ENCODE data around the gene RAVER2.
A peak's percentile ranks its signal among the peaks of the same experiment; 100 is the strongest.

RAVER2 gene

GRCh38 chr1:64757213-64757612 lies 12.3 kb downstream of the RAVER2 start:
- WGBS = 60% methylated on average over 1 of the region's 1 CpG
- H3K27me3 ChIP-seq (ENCODE audit: control insufficient read depth in 1 of 2, insufficient read depth in 1 of 2, low read length in 2 of 2) = no peaks in the 10 kb centered on the region

GRCh38 chr1:64758233-64758632 lies 13.4 kb downstream of the RAVER2 start:
- Histone ChIP-seq H4K8ac (ENCODE audit: low read length) (peak overlapping the region; percentile 54), H3K9ac (ENCODE audit: low read length) (no peak overlapping the region), H3K36me3 (ENCODE audit: control insufficient read depth in 1 of 2, insufficient read depth in 2 of 2, low read depth in 1 of 2, low read length in 2 of 2) (no peaks in the 10 kb centered on the region), H4K91ac (ENCODE audit: low read length) (no peak overlapping the region), H3K27ac (ENCODE audit: low read length, poor library complexity, severe bottlenecking) (no peak overlapping the region), H2AFZ (ENCODE audit: low read depth, low read length) (no peak overlapping the region), H3K4me3 (ENCODE audit: insufficient read depth in 1 of 2, low read depth in 1 of 2, low read length in 2 of 2) (no peak overlapping the region), H3K4me1 (ENCODE audit: control insufficient read depth, insufficient read depth, low read depth, low read length) (no peaks in the 10 kb centered on the region), H2AK5ac (ENCODE audit: low read length, severe bottlenecking) (no peak overlapping the region), H3K23ac (ENCODE audit: low read length in 2 of 2) (no peak overlapping the region), H3K27me3 (ENCODE audit: control insufficient read depth in 1 of 2, insufficient read depth in 1 of 2, low read length in 2 of 2) (no peaks in the 10 kb centered on the region), H3K79me1 (replicated peaks; ENCODE audit: low read length, poor library complexity, severe bottlenecking) (peaks cover 6% of the 10 kb centered on the region), H2BK5ac (ENCODE audit: low read depth, low read length, poor library complexity, severe bottlenecking) (no peak overlapping the region), H2BK12ac (ENCODE audit: low read length in 2 of 2) (no peak overlapping the region), H3K14ac (ENCODE audit: low read length in 2 of 2) (no peak overlapping the region), H3K4me2 (ENCODE audit: low read length, poor library complexity, severe bottlenecking) (no peak overlapping the region), H3K4ac (ENCODE audit: low read depth in 1 of 2, low read length in 2 of 2) (no peak overlapping the region), H2BK120ac (ENCODE audit: low read depth, low read length) (no peak overlapping the region), H2BK15ac (ENCODE audit: low read depth, poor library complexity, severe bottlenecking) (no peak overlapping the region), H3K18ac (ENCODE audit: low read depth in 1 of 2, low read length in 2 of 2) (no peak overlapping the region), H3K9me3 (ENCODE audit: control insufficient read depth, low read length) (no peaks in the 10 kb centered on the region)
- DNase-seq = no peak
- WGBS = 93% methylated on average over 3 of the region's 3 CpGs

More at GRCh38 chr1:64757213-64757612, 12.3 kb downstream of the RAVER2 start:
- Histone ChIP-seq H2BK12ac (ENCODE audit: low read length in 2 of 2) (no peak overlapping the region), H2AFZ (ENCODE audit: low read depth, low read length) (no peak overlapping the region), H3K18ac (ENCODE audit: low read depth in 1 of 2, low read length in 2 of 2) (no peak overlapping the region), H3K4ac (ENCODE audit: low read depth in 1 of 2, low read length in 2 of 2) (no peak overlapping the region), H2BK15ac (ENCODE audit: low read depth, poor library complexity, severe bottlenecking) (no peak overlapping the region), H3K14ac (ENCODE audit: low read length in 2 of 2) (no peak overlapping the region), H4K8ac (ENCODE audit: low read length) (no peak overlapping the region), H3K9ac (ENCODE audit: low read length) (no peak overlapping the region), H2AK5ac (ENCODE audit: low read length, severe bottlenecking) (no peak overlapping the region), H3K27ac (ENCODE audit: low read length, poor library complexity, severe bottlenecking) (no peak overlapping the region), H2BK120ac (ENCODE audit: low read depth, low read length) (no peak overlapping the region), H3K79me1 (replicated peaks; ENCODE audit: low read length, poor library complexity, severe bottlenecking) (peaks cover 14% of the 10 kb centered on the region), H2BK5ac (ENCODE audit: low read depth, low read length, poor library complexity, severe bottlenecking) (no peak overlapping the region), H3K4me1 (ENCODE audit: control insufficient read depth, insufficient read depth, low read depth, low read length) (no peaks in the 10 kb centered on the region), H3K9me3 (ENCODE audit: control insufficient read depth, low read length) (no peaks in the 10 kb centered on the region), H3K4me3 (ENCODE audit: insufficient read depth in 1 of 2, low read depth in 1 of 2, low read length in 2 of 2) (no peak overlapping the region), H4K91ac (ENCODE audit: low read length) (no peak overlapping the region), H3K23ac (ENCODE audit: low read length in 2 of 2) (no peak overlapping the region), H3K4me2 (ENCODE audit: low read length, poor library complexity, severe bottlenecking) (no peak overlapping the region), H3K36me3 (ENCODE audit: control insufficient read depth in 1 of 2, insufficient read depth in 2 of 2, low read depth in 1 of 2, low read length in 2 of 2) (no peaks in the 10 kb centered on the region)
- DNase-seq = no peak

- Histone ChIP-seq H3K9ac (ENCODE audit: low read length) (no peak overlapping the region), H3K14ac (ENCODE audit: low read length in 2 of 2) (no peak overlapping the region)
Observed at GRCh38 chr1:64759968-64760367, 15.1 kb downstream of the RAVER2 start.

GRCh38 chr1:64765012-64765411 lies 20.1 kb downstream of the RAVER2 start:
- no peak overlapping the region for H3K14ac ChIP-seq (ENCODE audit: low read length in 2 of 2)
- no peak overlapping the region for H2BK15ac ChIP-seq (ENCODE audit: low read depth, poor library complexity, severe bottlenecking)
- no peak overlapping the region for H2AK5ac ChIP-seq (ENCODE audit: low read length, severe bottlenecking)
- no peak overlapping the region for H4K8ac ChIP-seq (ENCODE audit: low read length)
- DNase-seq = no peak
- H3K79me1 ChIP-seq (replicated peaks; ENCODE audit: low read length, poor library complexity, severe bottlenecking) = no peaks in the 10 kb centered on the region
- H2AFZ ChIP-seq (ENCODE audit: low read depth, low read length) = no peak overlapping the region
- H2BK5ac ChIP-seq (ENCODE audit: low read depth, low read length, poor library complexity, severe bottlenecking) = no peak overlapping the region
- no peak overlapping the region for H3K4me2 ChIP-seq (ENCODE audit: low read length, poor library complexity, severe bottlenecking)
- H3K18ac ChIP-seq (ENCODE audit: low read depth in 1 of 2, low read length in 2 of 2) = no peak overlapping the region
- H3K9ac ChIP-seq (ENCODE audit: low read length) = no peak overlapping the region
- no peak overlapping the region for H3K4me3 ChIP-seq (ENCODE audit: insufficient read depth in 1 of 2, low read depth in 1 of 2, low read length in 2 of 2)
- no peaks in the 10 kb centered on the region for H3K27me3 ChIP-seq (ENCODE audit: control insufficient read depth in 1 of 2, insufficient read depth in 1 of 2, low read length in 2 of 2)
- H3K9me3 ChIP-seq (ENCODE audit: control insufficient read depth, low read length) = no peaks in the 10 kb centered on the region
- H3K36me3 ChIP-seq (ENCODE audit: control insufficient read depth in 1 of 2, insufficient read depth in 2 of 2, low read depth in 1 of 2, low read length in 2 of 2) = no peaks in the 10 kb centered on the region
- H3K4me1 ChIP-seq (ENCODE audit: control insufficient read depth, insufficient read depth, low read depth, low read length) = no peaks in the 10 kb centered on the region
- no peak overlapping the region for H3K27ac ChIP-seq (ENCODE audit: low read length, poor library complexity, severe bottlenecking)
- H2BK12ac ChIP-seq (ENCODE audit: low read length in 2 of 2) = no peak overlapping the region
- no peak overlapping the region for H3K23ac ChIP-seq (ENCODE audit: low read length in 2 of 2)
- WGBS = no CpG with 5 or more reads among the region's 1 CpG
- no peak overlapping the region for H3K4ac ChIP-seq (ENCODE audit: low read depth in 1 of 2, low read length in 2 of 2)
- no peak overlapping the region for H4K91ac ChIP-seq (ENCODE audit: low read length)
- no peak overlapping the region for H2BK120ac ChIP-seq (ENCODE audit: low read depth, low read length)

More at GRCh38 chr1:64759968-64760367, 15.1 kb downstream of the RAVER2 start:
- no peaks in the 10 kb centered on the region for H3K4me1 ChIP-seq (ENCODE audit: control insufficient read depth, insufficient read depth, low read depth, low read length)
- H2BK12ac ChIP-seq (ENCODE audit: low read length in 2 of 2) = no peak overlapping the region
- no peak overlapping the region for H3K27ac ChIP-seq (ENCODE audit: low read length, poor library complexity, severe bottlenecking)
- no peak overlapping the region for H3K23ac ChIP-seq (ENCODE audit: low read length in 2 of 2)
- H2BK15ac ChIP-seq (ENCODE audit: low read depth, poor library complexity, severe bottlenecking) = no peak overlapping the region
- no peak overlapping the region for H3K18ac ChIP-seq (ENCODE audit: low read depth in 1 of 2, low read length in 2 of 2)
- no peak overlapping the region for H2AFZ ChIP-seq (ENCODE audit: low read depth, low read length)
- no peak overlapping the region for H3K4me2 ChIP-seq (ENCODE audit: low read length, poor library complexity, severe bottlenecking)
- DNase-seq = no peak
- H3K27me3 ChIP-seq (ENCODE audit: control insufficient read depth in 1 of 2, insufficient read depth in 1 of 2, low read length in 2 of 2) = no peaks in the 10 kb centered on the region
- H2BK120ac ChIP-seq (ENCODE audit: low read depth, low read length) = no peak overlapping the region
- H4K8ac ChIP-seq (ENCODE audit: low read length) = no peak overlapping the region
- no peaks in the 10 kb centered on the region for H3K9me3 ChIP-seq (ENCODE audit: control insufficient read depth, low read length)
- no peak overlapping the region for H4K91ac ChIP-seq (ENCODE audit: low read length)
- WGBS = no CpG with 5 or more reads among the region's 1 CpG
- H3K36me3 ChIP-seq (ENCODE audit: control insufficient read depth in 1 of 2, insufficient read depth in 2 of 2, low read depth in 1 of 2, low read length in 2 of 2) = no peaks in the 10 kb centered on the region
- H3K4me3 ChIP-seq (ENCODE audit: insufficient read depth in 1 of 2, low read depth in 1 of 2, low read length in 2 of 2) = no peak overlapping the region
- H2AK5ac ChIP-seq (ENCODE audit: low read length, severe bottlenecking) = no peak overlapping the region
- H2BK5ac ChIP-seq (ENCODE audit: low read depth, low read length, poor library complexity, severe bottlenecking) = no peak overlapping the region
- H3K79me1 ChIP-seq (replicated peaks; ENCODE audit: low read length, poor library complexity, severe bottlenecking) = peaks cover 4% of the 10 kb centered on the region
- no peak overlapping the region for H3K4ac ChIP-seq (ENCODE audit: low read depth in 1 of 2, low read length in 2 of 2)

Data from mesenchymal stem cell (in vitro differentiated cells and primary cell).